GM12878 (cell line): ENCODE measurements around the gene ALDH1L1.

ENCODE experiments used
- BCL11A ChIP-seq: IDR thresholded peaks from 2 replicates; pipeline ENCODE4 v1.6.1; 2011; ENCODE audit warnings: low read depth, low read length
- BHLHE40 ChIP-seq, 2 experiments: fragments of 450-650 bp in 1 of 2; IDR thresholded peaks; 2 replicates each; pipeline ENCODE4 v1.6.1; 2011 to 2017; ENCODE audit warnings: low read depth in 2 of 2, borderline replicate concordance in 1 of 2, improper control_type of control experiment in 1 of 2, low read length in 1 of 2, mild to moderate bottlenecking in 1 of 2
- CTCF ChIP-seq, 3 experiments: IDR thresholded peaks in 2 of 3; conservative IDR thresholded peaks in 1 of 3; 2 replicates each; pipeline ENCODE4 v1.5.1; 2011; ENCODE audit warnings: low read depth in 3 of 3, low read length in 3 of 3, mild to moderate bottlenecking in 3 of 3, control low read depth in 2 of 3, moderate library complexity in 2 of 3, inconsistent platforms in 1 of 3, mixed read lengths in 1 of 3; ENCODE audit not compliant: control insufficient read depth in 2 of 3, insufficient read depth in 1 of 3; ENCODE audit errors: extremely low read depth in 1 of 3
- PAX8 ChIP-seq: fragments of 450-650 bp; IDR thresholded peaks from 2 replicates; pipeline ENCODE4 v1.6.1; 2017; ENCODE audit warnings: mild to moderate bottlenecking, moderate library complexity
- POLR2A ChIP-seq: IDR thresholded peaks from 2 replicates; pipeline ENCODE4 v1.6.1; 2011; ENCODE audit warnings: low read depth, mild to moderate bottlenecking, low read length
- POLR2AphosphoS2 ChIP-seq: IDR thresholded peaks from 2 replicates; pipeline ENCODE4 v1.6.1; 2011; ENCODE audit warnings: low read depth, mild to moderate bottlenecking, low read length, improper control_type of control experiment, moderate library complexity
- POLR2AphosphoS5 ChIP-seq: IDR thresholded peaks from 2 replicates; pipeline ENCODE4 v1.6.1; 2011; ENCODE audit warnings: mild to moderate bottlenecking, low read length, inconsistent platforms
- TAF1 ChIP-seq: IDR thresholded peaks from 2 replicates; pipeline ENCODE4 v1.6.1; 2011; ENCODE audit warnings: mild to moderate bottlenecking, low read depth, low read length, borderline replicate concordance
- USF2 ChIP-seq: IDR thresholded peaks from 2 replicates; pipeline ENCODE4 v1.6.1; 2011; ENCODE audit warnings: low read depth, low read length, improper control_type of control experiment, borderline replicate concordance
- ZSCAN29 ChIP-seq: fragments of 450-650 bp; IDR thresholded peaks from 2 replicates; pipeline ENCODE4 v1.6.1; 2017; ENCODE audit warnings: mild to moderate bottlenecking, moderate library complexity
- TF ChIP-seq, protein P1 (sequence below): IDR thresholded peaks from 2 replicates; pipeline ENCODE4 v1.6.1; 2012; ENCODE audit warnings: low read depth, low read length, improper control_type of control experiment

DNA sequence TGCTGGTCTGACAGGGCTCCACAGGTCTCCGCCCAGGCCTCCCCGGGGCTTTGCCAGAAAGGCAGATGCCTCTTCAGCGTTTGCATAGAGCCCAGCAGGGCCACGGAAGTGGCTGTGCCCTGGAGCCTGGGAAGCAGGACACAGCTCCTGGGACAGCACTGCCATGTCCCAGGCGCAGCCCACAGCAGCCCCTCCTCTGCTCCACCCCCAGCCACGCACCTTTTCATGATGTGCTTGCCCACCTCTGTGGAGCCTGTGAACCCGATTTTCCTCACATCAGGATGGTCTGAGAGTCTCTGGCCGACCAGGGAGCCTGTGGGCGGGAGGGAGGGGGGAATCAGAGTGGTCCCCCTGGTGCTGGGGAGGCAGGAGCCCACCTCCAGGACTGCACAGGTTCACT is 62.6 kb downstream of the ALDH1L1 start:
- TF ChIP-seq POLR2A, result no peak
- TF ChIP-seq, protein P1, sequence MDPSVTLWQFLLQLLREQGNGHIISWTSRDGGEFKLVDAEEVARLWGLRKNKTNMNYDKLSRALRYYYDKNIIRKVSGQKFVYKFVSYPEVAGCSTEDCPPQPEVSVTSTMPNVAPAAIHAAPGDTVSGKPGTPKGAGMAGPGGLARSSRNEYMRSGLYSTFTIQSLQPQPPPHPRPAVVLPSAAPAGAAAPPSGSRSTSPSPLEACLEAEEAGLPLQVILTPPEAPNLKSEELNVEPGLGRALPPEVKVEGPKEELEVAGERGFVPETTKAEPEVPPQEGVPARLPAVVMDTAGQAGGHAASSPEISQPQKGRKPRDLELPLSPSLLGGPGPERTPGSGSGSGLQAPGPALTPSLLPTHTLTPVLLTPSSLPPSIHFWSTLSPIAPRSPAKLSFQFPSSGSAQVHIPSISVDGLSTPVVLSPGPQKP, result no peak
- TF ChIP-seq BHLHE40 (IDR thresholded peaks at IDR 0.05; ENCODE audit: borderline replicate concordance in 1 of 2, low read depth in 2 of 2, low read length in 1 of 2), result no peak
- TF ChIP-seq CTCF (IDR thresholded peaks at IDR 0.05 in 2 of 3, conservative IDR thresholded peaks at IDR 0.05 in 1 of 3; ENCODE audit: control insufficient read depth in 2 of 3, extremely low read depth in 1 of 3, insufficient read depth in 1 of 3, low read depth in 3 of 3, low read length in 3 of 3), result no peak
- no peak for TF ChIP-seq POLR2AphosphoS5
- no peak for TF ChIP-seq USF2
- no peak for TF ChIP-seq POLR2AphosphoS2
- TF ChIP-seq PAX8, result no peak
- no peak for TF ChIP-seq ZSCAN29
- TF ChIP-seq BCL11A, result no peak
- TF ChIP-seq TAF1, result no peak
